AG04449 (cell line): ENCODE results near the gene DNM2.
A peak's percentile ranks its signal among the peaks of the same experiment; 100 is the strongest.

Source experiments
- CTCF ChIA-PET: fragments of 350-600 bp; formaldehyde crosslinking; extraction: SDS; loops from one replicate; lab custom pipeline; 2021; ENCODE audit warnings: antibody characterized with exemption; lab: Yijun Ruan, JAX
- POLR2A ChIA-PET: fragments of 400-600, 350-600 bp; formaldehyde crosslinking; extraction: SDS; loops from one replicate; lab custom pipeline; 2020; ENCODE audit warnings: antibody characterized with exemption, inconsistent platforms; lab: Yijun Ruan, JAX
- DNase-seq: peaks from one replicate; pipeline ENCODE4 v3.0.0-alpha.2; 2010; ENCODE audit warnings: low read depth, low spot score
- H3K4me3 ChIP-seq: 2 replicates; pipeline ENCODE4 v1.5.1; 2011; ENCODE audit warnings: low read depth, mild to moderate bottlenecking, control low read depth, low read length
- TF ChIP-seq, protein P1 (sequence below): IDR thresholded peaks from one replicate; pipeline ENCODE4 v1.5.1; 2011; ENCODE audit warnings: mild to moderate bottlenecking, moderate library complexity, low read length, control low read depth, inconsistent platforms; ENCODE audit not compliant: insufficient read depth; ENCODE audit errors: missing control alignments

Gene DNM2

DNA sequence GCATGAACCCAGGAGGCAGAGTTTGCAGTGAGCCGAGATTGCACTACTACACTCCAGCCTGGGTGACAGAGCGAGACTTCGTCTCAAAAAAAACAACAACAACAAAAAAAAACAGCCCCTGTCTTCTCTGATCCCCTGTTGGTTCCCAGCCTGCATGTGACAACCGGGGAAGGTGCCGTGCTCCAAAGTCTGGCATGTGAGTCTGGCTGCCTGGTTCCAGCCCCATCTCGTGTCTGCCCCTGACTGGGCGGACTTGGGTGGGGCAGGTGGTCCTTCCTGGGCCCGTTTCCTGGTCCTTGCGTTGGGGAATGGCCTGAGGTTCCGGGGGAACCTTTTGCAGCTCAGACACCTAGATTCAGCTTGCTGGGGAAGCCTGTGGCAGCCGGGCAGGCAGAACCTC is 50.5 kb downstream of the DNM2 start:
- ChIA-PET CTCF (no interaction called here), POLR2A (no interaction called here)
- no peak for DNase-seq
- TF ChIP-seq, protein P1, sequence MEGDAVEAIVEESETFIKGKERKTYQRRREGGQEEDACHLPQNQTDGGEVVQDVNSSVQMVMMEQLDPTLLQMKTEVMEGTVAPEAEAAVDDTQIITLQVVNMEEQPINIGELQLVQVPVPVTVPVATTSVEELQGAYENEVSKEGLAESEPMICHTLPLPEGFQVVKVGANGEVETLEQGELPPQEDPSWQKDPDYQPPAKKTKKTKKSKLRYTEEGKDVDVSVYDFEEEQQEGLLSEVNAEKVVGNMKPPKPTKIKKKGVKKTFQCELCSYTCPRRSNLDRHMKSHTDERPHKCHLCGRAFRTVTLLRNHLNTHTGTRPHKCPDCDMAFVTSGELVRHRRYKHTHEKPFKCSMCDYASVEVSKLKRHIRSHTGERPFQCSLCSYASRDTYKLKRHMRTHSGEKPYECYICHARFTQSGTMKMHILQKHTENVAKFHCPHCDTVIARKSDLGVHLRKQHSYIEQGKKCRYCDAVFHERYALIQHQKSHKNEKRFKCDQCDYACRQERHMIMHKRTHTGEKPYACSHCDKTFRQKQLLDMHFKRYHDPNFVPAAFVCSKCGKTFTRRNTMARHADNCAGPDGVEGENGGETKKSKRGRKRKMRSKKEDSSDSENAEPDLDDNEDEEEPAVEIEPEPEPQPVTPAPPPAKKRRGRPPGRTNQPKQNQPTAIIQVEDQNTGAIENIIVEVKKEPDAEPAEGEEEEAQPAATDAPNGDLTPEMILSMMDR: no peak
- H3K4me3 ChIP-seq: no peak overlapping the region

- ChIA-PET POLR2A (no interaction called here), CTCF (interaction anchor here (0.9 to 1.5 kb wide), 3 partner anchors 9 to 90 kb away, joined by 3 read pairs; no protein-coding TSS in a partner anchor)
- H3K4me3 ChIP-seq: no peak overlapping the region
- DNase-seq: no peak
- TF ChIP-seq, protein P1: no peak
Observed at GRCh38 chr19:10768936-10769335, 51.1 kb downstream of the DNM2 start.

DNA sequence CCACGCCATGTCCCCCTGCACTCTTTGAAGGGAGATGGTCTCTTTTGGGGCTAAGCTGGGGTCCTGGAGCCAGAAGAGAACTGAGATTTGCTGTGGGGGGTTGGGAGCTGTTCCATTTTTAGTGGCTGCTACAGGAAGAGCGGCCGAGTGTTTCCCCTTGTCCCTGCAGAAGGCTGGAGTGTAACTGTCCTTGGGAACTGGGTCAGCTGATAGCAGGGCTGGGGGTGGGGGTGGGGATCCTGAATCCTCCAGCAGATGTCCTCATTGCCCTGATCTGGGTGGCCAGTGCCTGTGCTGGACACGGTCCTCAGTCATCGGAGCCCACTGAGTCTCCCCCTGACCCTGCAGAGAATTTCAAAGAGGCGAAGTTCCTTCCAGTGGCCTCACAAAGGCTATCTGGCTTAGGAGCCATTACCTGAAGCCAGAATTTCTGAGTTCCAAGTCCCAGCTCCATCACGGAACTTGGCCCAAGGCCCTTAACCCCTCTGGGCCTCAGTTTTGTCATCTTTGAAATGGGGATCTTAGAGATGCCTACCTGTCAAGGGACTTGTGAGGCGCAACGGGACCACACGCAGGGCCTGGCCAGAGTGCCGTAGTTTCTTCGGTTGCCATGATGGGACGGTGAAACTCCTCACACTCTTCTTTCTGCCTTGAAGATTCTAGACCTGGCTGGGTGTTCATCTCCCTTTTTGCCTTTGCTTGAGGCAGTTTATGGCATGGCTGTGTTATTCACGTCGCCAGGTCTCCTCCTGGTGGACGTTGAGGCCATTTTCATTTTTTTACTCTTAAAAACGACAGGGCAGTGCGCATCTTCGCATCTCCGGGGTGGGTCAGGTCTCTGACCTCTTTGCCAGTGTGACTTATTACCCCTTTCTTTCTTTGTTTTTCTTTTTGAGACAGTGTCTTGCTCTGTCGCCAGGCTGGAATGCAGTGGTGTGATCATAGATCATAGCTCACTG is 51.9 kb downstream of the DNM2 start:
- no peak overlapping the region for H3K4me3 ChIP-seq
- no peak for DNase-seq
- ChIA-PET POLR2A (interaction anchor here (0.6 kb wide), 1 partner anchor 24 kb away, joined by 3 read pairs; no protein-coding TSS in a partner anchor), CTCF (interaction anchor here (0.6 to 2.7 kb wide), 10 partner anchors 9 to 95 kb away, joined by 3 to 17 read pairs (median 3); partner anchors contain the start of genes DNM2 and TMED1)
- TF ChIP-seq, protein P1: peak; percentile 4

GRCh38 chr19:10773969-10774368 is 56.1 kb downstream of the DNM2 start:
- ChIA-PET CTCF (interaction anchor here (0.6 to 0.7 kb wide), 2 partner anchors 88 to 206 kb away, joined by 3 read pairs; no protein-coding TSS in a partner anchor), POLR2A (no interaction called here)
- no peak for DNase-seq
- no peak overlapping the region for H3K4me3 ChIP-seq
- TF ChIP-seq, protein P1: no peak

GRCh38 chr19:10774893-10775292 is 57.0 kb downstream of the DNM2 start:
- TF ChIP-seq, protein P1: no peak
- DNase-seq: no peak
- POLR2A ChIA-PET: no interaction called here
- CTCF ChIA-PET: interaction anchor here (0.7 kb wide), 1 partner anchor 207 kb away, joined by 3 read pairs; no protein-coding TSS in a partner anchor
- no peak overlapping the region for H3K4me3 ChIP-seq
